Kidney tubule cell (primary cell): ENCODE measurements around the gene LGR4.

Experiments used
- DNase-seq: peaks from one replicate; pipeline ENCODE4 v3.0.0-alpha.2; 2018; ENCODE audit warnings: low spot score

LGR4 gene

DNA sequence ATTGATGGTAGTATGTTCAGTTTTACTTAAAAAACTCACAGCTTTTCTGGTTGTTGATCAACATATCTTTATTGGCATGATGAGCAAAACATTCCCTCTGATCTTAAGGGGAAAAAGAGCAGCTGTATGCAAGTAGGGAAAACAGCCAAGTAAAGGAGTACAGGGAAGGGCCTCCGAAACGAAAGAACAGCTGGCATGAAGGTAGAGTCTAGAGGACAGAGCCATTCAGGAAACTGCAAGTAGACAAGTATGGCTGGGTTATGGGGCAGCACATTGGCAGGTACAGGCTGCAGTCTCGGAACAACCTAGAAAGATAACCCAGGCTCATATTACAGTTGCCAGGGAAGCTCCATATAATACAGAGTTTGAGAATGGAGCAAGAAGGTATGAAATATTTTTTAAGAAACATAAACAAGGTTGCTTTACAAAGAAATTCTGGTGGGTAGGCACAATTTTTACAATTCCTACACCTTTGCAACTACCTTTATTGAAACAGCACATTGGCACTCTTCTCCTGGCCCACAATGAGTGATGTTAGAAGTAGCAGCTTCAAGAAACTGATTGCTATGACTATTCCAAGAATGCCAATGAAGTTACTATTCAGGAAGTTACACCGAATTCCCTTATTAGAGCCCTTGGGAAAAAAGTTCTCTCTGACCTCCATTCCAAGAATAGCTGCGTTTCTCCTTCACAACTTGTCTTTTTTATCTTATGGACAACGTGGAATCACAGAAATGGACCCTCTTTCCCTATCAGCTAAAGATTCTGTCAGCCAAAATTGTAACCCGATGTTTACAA, 45.2 kb downstream of the LGR4 start:
- DNase-seq, result peak; percentile 57

DNA sequence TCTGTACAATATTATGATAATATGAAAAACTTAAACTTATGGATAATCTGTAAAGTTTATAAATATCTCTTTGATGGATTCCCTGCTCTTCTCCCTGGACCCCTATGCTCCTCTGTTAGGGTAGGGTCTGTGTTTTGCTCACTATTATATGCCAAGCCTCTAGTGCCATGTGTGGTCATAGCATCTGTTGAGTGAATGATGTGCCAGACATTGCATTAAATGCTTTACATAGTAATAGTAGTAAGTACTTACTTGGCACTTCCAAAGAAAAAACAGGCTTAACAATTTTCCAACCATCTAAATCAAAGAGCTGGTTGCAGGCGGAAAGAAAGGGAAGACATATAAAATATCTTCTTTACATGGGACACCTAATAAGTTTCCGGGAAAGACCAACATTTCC, 46.8 kb downstream of the LGR4 start:
- DNase-seq, result no peak

DNA sequence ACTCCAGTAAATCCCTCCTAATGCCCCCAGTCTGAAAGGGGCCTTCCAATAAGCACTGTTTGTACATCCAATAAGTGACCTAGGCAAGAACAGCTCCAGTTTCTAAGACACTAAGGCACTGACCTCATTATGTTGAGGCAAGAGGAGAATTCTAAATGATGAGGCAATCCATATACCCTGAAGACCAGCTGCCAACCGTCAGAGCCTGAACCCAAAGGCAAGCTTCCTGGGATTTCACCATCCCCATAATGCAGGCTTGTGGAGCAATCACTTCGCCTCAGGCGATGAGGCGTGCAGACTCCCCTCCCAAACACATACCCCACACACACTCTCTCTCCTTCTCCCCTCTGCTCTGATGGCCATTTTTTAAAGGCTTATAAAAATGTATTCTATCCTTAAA, 49.5 kb downstream of the LGR4 start:
- peak; percentile 30 for DNase-seq

GRCh38 chr11:27421819-27422494, 50.6 kb downstream of the LGR4 start:
- no peak for DNase-seq

GRCh38 chr11:27420722-27421572, 51.6 kb downstream of the LGR4 start:
- no peak for DNase-seq

- DNase-seq, result peak; percentile 30
Measured at GRCh38 chr11:27420217-27420616, 52.4 kb downstream of the LGR4 start.

DNA sequence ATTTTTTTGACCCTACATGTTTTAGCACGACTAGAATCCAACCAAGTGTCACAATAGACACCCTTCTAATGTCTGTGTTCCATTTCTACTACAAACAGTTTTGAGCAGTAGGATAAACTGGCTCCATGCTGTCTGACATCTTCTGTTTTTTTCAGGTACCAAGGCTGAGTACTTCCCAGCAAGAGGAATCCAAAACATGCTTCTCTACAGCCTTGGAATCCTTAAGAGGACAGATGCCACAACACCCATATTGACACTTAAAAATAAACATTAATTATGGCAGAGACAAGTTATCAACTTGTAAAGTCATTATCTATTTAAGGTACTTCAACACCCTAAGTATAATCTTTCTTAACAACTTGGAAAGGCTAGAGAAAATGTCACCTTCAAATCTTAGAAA, 54.2 kb downstream of the LGR4 start:
- no peak for DNase-seq

GRCh38 chr11:27416568-27417176, 55.9 kb downstream of the LGR4 start:
- no peak for DNase-seq

DNA sequence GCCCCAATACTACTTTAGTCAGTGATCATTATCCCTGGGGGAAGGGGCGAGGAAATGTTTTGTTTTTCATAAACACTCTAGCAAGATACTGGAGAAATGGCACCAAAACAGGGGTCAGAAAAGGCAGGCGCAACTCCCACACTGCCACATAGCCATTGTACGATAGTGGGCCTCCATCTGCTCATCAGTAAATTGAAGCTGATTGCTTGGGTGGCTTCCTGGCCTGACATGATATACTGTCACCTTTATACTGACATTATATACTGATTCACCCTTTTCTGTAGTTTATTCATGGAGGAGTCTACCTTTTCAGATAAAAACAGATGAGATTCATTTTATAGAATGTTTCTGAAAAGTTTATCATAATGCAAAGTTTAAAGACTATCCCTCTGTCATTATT, 57.9 kb downstream of the LGR4 start:
- DNase-seq, result no peak

- DNase-seq, result no peak
Measured at GRCh38 chr11:27413218-27413617, 59.4 kb downstream of the LGR4 start.

DNA sequence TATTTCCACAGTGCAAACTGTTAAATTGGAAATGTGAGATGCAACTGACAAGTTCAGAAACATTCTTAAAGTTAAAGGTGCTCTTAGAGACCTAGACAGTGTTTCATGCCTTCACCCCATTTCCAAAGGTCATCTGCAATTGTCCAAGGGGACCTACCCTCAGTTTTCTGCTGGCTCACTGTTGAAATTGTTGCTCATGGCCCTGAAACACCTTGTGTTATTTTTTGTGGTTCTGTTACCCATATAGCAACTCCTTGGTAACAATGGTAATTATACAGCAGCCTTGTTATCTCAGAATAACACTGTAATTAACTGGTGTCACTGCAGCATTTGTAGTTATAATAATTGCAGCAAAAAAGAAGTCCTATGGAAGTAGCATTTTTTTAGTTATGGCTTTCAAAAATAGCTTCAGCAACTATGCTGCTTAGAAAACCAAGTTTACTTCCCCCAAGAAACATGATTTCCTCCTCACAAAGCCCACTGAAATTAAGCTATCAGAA, 60.3 kb downstream of the LGR4 start:
- no peak for DNase-seq

GRCh38 chr11:27411328-27411727, 61.3 kb downstream of the LGR4 start:
- DNase-seq, result no peak

DNA sequence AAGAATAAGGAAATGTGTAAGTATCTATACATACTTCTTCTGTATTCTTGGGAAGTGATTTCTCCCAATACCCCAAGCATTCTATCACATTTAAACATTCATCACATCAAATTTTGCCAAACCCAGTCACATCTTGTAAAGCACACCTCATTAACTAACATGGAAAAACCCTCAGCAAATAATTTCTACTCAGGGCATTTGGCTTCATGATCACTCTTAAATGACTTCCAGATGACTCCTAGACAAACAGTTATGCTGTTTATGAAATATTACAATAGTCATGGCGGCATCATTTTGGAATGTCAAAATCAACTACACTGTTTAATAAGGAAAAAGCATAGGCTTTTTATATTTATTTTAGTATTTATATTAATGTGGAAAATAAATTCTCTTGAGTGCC, 62.3 kb downstream of the LGR4 start:
- no peak for DNase-seq

DNA sequence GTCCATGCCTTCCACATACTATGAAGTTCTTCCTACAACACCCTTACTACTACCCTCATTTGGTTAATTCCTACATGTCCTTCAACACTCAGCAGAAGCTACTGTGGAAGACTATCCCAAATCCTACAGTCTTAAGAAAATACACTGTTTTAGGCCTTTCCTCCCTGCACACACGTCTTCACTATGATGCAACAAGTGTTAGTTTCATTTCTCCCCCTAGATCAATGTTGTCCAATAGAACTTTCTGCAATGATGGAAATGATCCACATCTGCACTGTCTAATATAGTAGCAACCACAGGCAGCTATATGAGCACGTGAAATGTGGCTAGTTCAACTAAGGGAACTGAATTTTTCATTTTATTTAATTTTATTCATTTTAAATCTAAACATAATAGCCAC, 62.8 kb downstream of the LGR4 start:
- no peak for DNase-seq

- no peak for DNase-seq
Measured at GRCh38 chr11:27409049-27409448, 63.5 kb downstream of the LGR4 start.

DNA sequence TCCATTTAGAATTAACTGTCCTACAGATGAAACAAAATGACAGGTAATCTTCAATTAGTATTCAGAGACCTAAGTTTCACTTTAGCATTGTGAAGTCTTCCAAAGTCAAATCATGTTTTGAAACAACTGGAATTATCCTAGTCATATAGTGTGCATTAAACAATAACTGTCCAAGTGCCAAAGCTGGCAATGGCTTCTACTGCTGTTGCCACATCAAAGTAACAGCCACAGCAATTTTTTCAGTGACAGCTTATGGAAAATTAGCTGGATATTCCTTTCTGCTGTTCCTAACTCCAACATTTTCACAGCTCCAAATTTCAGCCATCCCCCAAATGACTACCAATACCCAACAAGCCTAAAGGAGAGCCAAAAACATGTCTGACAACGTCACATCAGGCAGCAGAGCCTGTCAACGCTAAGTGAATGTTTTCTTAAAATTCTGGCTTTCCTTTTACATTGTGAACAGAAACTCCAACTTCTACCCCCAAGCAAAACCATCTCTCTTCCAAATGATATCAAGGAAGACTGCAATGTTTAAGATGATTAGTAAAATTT, 64.3 kb downstream of the LGR4 start:
- DNase-seq, result no peak

GRCh38 chr11:27406498-27407354, 65.9 kb downstream of the LGR4 start:
- no peak for DNase-seq

DNA sequence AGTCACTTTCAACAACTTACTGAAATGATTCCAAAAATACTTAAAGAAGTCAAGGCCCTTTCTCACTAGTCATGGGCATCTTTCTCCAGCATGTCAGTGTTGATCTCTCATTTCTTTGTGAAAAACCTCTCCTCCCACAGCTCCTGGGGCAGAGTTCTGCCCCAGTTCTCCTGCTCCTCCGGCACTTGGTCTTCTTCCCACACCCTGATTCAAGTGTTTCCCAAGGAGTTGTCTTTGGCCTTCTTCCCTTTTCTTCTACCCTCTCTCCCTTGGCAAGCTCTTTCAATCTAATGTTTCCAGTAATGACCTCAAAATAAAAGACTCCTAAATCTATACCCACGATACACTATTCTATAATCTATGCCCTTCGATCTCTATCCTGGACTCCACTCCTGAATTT, 67.5 kb downstream of the LGR4 start:
- no peak for DNase-seq

DNA sequence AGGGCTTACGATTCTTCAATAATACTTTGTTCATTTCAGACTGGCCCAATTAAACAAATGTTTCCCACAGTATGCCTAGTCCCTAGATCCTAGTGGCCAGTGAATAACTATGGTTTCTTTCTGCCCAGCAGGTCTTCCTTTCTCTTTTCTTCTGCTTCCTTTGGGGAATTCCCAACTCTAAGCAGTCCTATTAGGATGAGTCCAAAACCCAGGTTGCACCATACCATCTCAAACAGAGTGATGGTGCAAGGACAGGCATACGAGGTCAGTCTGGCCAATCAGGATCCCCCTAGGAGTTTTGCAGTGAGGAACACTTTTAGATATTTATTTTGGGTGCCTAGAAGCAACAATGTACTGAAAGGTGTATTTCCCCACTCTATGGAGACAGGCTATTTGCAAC, 68.2 kb downstream of the LGR4 start:
- DNase-seq, result no peak

DNA sequence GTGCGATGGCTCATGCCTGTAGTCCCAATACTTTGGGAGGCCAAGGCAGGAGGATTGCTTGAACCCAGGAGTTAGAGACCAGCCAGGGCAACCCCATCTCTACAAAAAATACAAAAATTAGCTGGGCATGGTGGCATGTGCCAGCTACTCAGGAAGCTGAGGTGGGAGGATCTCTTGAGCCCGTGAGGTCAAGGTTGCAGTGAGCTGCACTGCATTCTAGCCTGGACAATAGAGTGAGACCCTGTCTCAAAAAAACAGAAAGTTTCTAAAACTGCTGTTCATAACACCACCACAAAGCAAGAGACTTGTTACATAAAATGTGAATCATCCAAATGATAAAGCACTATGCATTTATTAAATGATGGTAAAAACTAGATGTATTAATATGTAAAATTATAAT, 69.4 kb downstream of the LGR4 start:
- no peak for DNase-seq

- no peak for DNase-seq
Measured at GRCh38 chr11:27402450-27402849, 70.1 kb downstream of the LGR4 start.
